Gastrocnemius medialis (tissue), 4 donors: ENCODE measurements around the gene CHRNE. TPM values are rescaled to one million over a fixed set of nuclear protein-coding genes. Genes with fewer than 3 reads are reported as not detected.
A peak's percentile ranks its signal among the peaks of the same experiment; 100 is the strongest.

Experiments
- ATAC-seq, 2 donors: fragments of 150-250 bp; one replicate each; pipeline ENCODE4 v1.9.1; 2016
- DNase-seq, 2 donors: peaks; one replicate each; pipeline ENCODE4 v3.0.0-alpha.2; 2019
- H3K27ac ChIP-seq, 4 donors: fragments of 200-600 bp; sonication (generic); 1 replicate in 1 of 4; 2 replicates in 3 of 4; pipeline ENCODE4 v1.5.1; 2016 to 2018; ENCODE audit warnings: mild to moderate bottlenecking in 2 of 4, moderate library complexity in 1 of 4
- H3K27me3 ChIP-seq, 3 donors: fragments of 200-600 bp; sonication (generic) in 2 of 3; 1 replicate in 1 of 3; 2 replicates in 2 of 3; pipeline versions ENCODE4 v1.5.1 to v1.6.0; 2016 to 2019; ENCODE audit warnings: mild to moderate bottlenecking in 1 of 3, moderate library complexity in 1 of 3
- H3K36me3 ChIP-seq, 2 donors: fragments of 200-600 bp; sonication (generic) in 1 of 2; one replicate each; pipeline ENCODE4 v1.5.1; 2017 to 2018
- H3K4me1 ChIP-seq, 2 donors: fragments of 200-600 bp; sonication (generic) in 1 of 2; one replicate each; pipeline ENCODE4 v1.5.1; 2016 to 2017; ENCODE audit warnings: mild to moderate bottlenecking in 2 of 2
- H3K4me3 ChIP-seq, 4 donors: fragments of 200-600 bp; sonication (generic) in 3 of 4; 1 replicate in 1 of 4; 2 replicates in 3 of 4; pipeline ENCODE4 v1.5.1; 2016 to 2019; ENCODE audit warnings: mild to moderate bottlenecking in 2 of 4
- H3K9me3 ChIP-seq, 3 donors: fragments of 200-600 bp; sonication (generic) in 2 of 3; 1 replicate in 1 of 3; 2 replicates in 2 of 3; pipeline ENCODE4 v1.5.1; 2016 to 2019
- POLR2A ChIP-seq, 2 donors: fragments of 450-650 bp; IDR thresholded peaks; one replicate each; pipeline ENCODE4 v1.6.1; 2017; ENCODE audit warnings: antibody characterized with exemption in 2 of 2, mild to moderate bottlenecking in 2 of 2, moderate library complexity in 2 of 2
- in situ Hi-C, 4 donors: fragments of 200-750 bp; cut with MboI; loops; one replicate each; pipeline versions ENCODE4 v1.15.0 to v1.8.0; 2017; ENCODE audit warnings: low sequenced_read_pairs in 4 of 4
- intact Hi-C: fragments of 100-400 bp; cut with DNase I; formaldehyde crosslinking; loops from one replicate; pipeline ENCODE4 v1.15.1; 2023; ENCODE audit warnings: low total_unique reads
- total RNA-seq, 4 donors: library from RNA; depleted of rRNA; stranded (reverse); fragments of >200 nt; gene quantifications; one replicate each; pipeline versions ENCODE4 v1.1.0 to v1.2.3, GENCODE V29; 2016
- TF ChIP-seq, protein P1 (sequence below), 5 experiments: fragments of 450-650 bp in 3 of 5; fragments of 200-600 bp in 2 of 5; sonication (generic) in 2 of 5; IDR thresholded peaks in 4 of 5; conservative IDR thresholded peaks in 1 of 5; 1 replicate in 4 of 5; 2 replicates in 1 of 5; pipeline ENCODE4 v1.5.1; 2016 to 2019; ENCODE audit warnings: antibody characterized with exemption in 5 of 5, mild to moderate bottlenecking in 3 of 5, moderate library complexity in 3 of 5

The CHRNE gene
- total RNA-seq, 4 donors from 2014 or later, result 0.33 to 1.9 (median 0.52) TPM; not detected in 1

DNA sequence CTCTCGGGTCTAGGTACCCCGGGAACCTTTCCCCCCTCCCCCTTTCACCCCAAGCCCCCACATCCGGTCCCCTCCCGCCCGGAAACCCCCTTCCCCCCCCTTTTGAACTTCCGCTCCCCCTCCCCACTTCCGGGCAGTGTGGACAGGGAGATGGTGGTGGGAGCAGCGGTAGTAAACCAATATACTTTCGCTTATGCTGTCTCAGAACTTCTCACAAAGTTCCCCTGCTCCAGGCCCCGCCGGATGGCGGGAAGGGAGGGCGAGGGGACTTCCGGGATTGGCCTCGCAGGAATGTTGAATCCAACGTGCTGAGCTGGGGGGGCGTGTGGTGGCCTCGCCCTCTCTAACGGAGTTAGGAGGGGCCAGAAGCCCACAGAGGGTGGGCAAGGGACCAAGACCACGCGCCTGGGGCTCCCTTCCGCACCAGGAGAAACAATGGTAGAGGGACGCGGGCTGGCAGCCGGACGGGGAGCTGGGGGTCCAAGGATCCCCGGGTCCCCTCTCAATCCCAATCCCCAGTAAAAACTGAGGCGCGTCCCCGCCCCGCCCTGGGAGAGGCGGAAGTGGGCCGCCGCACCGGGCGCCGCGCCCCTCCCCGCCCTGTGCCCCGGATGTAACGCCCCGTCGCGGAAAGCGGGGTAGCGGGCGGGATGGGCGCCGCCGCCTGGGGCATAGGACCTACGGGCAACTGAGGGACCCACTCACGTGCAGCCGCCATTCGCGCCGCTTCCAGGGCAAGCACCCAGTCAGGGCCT is 44.7 kb upstream of the CHRNE start:
- H3K27ac ChIP-seq, result peak overlapping the region; percentile 96 to 100 (median 98)
- in situ Hi-C loops (no loop called here), intact Hi-C loops (loop anchor here (1.0 kb wide), 1 partner anchor 53 kb away; no protein-coding TSS in a partner anchor)
- no peaks in the 10 kb centered on the region for H3K9me3 ChIP-seq
- H3K4me3 ChIP-seq, result peak overlapping the region; percentile 85 to 99 (median 96)
- TF ChIP-seq, protein P1, sequence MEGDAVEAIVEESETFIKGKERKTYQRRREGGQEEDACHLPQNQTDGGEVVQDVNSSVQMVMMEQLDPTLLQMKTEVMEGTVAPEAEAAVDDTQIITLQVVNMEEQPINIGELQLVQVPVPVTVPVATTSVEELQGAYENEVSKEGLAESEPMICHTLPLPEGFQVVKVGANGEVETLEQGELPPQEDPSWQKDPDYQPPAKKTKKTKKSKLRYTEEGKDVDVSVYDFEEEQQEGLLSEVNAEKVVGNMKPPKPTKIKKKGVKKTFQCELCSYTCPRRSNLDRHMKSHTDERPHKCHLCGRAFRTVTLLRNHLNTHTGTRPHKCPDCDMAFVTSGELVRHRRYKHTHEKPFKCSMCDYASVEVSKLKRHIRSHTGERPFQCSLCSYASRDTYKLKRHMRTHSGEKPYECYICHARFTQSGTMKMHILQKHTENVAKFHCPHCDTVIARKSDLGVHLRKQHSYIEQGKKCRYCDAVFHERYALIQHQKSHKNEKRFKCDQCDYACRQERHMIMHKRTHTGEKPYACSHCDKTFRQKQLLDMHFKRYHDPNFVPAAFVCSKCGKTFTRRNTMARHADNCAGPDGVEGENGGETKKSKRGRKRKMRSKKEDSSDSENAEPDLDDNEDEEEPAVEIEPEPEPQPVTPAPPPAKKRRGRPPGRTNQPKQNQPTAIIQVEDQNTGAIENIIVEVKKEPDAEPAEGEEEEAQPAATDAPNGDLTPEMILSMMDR (IDR thresholded peaks at IDR 0.05 in 4 of 5, conservative IDR thresholded peaks at IDR 0.05 in 1 of 5), result no peak
- TF ChIP-seq POLR2A (IDR thresholded peaks at IDR 0.05), result no peak
- DNase-seq (peak; percentile 48 to 56), ATAC-seq (peak; percentile 5 to 18)
- H3K27me3 ChIP-seq, result no peaks in the 10 kb centered on the region
- peaks cover 45 to 51% of the 10 kb centered on the region in 2 donors for H3K4me1 ChIP-seq
- peaks cover 0 to 35% of the 10 kb centered on the region in 2 donors for H3K36me3 ChIP-seq

DNA sequence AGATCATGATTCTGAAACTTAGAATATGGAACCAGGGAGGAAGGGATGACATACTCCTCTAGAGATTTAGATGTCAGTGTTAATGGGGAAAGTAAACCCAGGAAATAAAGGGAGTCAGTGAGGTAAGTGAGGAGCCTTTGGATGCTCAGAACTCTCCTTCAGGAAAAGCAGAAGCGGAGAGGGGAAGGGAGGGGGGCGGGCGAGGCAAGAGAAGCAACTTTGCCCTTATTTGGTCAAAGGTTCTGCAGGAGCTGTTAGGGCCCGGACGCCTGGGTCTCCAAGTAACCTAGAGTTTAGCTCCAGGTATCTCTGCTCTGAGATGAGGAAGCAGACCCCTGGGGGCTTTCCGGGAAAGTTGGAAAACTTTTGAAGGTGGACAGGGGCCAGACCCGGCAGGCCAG is 44.1 kb upstream of the CHRNE start:
- intact Hi-C loops (no loop called here), in situ Hi-C loops (no loop called here)
- H3K4me1 ChIP-seq, result peaks cover 44 to 47% of the 10 kb centered on the region in 2 donors
- no peak for TF ChIP-seq POLR2A (IDR thresholded peaks at IDR 0.05)
- TF ChIP-seq, protein P1 (IDR thresholded peaks at IDR 0.05 in 4 of 5, conservative IDR thresholded peaks at IDR 0.05 in 1 of 5), result no peak
- DNase-seq (no peak), ATAC-seq (no peak)
- H3K4me3 ChIP-seq, result peak overlapping the region; percentile 85 to 99 (median 96)
- H3K27me3 ChIP-seq, result no peaks in the 10 kb centered on the region
- H3K36me3 ChIP-seq, result peaks cover 0 to 40% of the 10 kb centered on the region in 2 donors
- peak overlapping the region; percentile 96 to 100 (median 98) for H3K27ac ChIP-seq
- no peaks in the 10 kb centered on the region for H3K9me3 ChIP-seq

DNA sequence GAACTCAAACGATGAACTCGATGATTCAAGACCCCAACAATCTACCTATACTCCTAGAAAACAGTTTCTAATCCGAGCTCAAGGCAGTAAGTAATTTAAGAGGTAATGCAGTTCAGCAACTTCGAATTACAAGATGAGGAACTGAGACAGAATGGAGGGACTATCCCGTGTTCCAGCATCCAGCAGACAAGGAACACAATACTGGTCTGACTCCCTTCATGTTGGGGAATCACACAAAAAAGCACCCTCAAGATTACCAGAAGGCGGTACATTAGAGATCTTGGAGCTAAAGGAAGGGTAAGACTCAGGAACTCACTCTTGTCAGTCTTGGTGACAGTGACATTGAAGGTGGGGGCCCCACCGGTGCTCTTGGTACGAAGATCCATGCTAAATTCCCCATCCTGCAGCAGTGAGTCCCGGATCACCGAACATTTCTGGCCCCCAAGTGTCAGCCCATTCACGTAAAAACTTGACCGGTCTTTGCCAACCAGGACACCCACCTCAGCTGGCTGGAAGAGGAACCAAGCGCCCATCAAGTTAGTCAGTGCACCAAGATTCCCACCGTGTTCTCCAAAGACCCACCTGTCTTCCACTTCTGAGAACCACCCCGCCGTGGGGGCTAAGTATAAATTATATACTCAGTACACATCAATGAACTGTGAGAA is 43.5 kb upstream of the CHRNE start:
- peaks cover 0 to 40% of the 10 kb centered on the region in 2 donors for H3K36me3 ChIP-seq

GRCh38 chr17:4945944-4946280 is 43.0 kb upstream of the CHRNE start:
- Histone ChIP-seq H3K27ac (peak overlapping the region; percentile 96 to 100 (median 98)), H3K9me3 (no peaks in the 10 kb centered on the region), H3K4me1 (peaks cover 45 to 46% of the 10 kb centered on the region in 2 donors), H3K4me3 (peak overlapping the region in 3 of 4 donors; percentile 6 to 99 (median 96)), H3K36me3 (peaks cover 0 to 40% of the 10 kb centered on the region in 2 donors), H3K27me3 (no peaks in the 10 kb centered on the region)
- DNase-seq, result no peak
- ATAC-seq, result no peak
- intact Hi-C loops (no loop called here), in situ Hi-C loops (no loop called here)
- TF ChIP-seq POLR2A (IDR thresholded peaks at IDR 0.05), result no peak
- TF ChIP-seq, protein P1 (IDR thresholded peaks at IDR 0.05 in 4 of 5, conservative IDR thresholded peaks at IDR 0.05 in 1 of 5), result no peak

More for the DNA sequence above, 43.5 kb upstream of the CHRNE start:
- Histone ChIP-seq H3K4me3 (peak overlapping the region; percentile 85 to 99 (median 96)), H3K9me3 (no peaks in the 10 kb centered on the region), H3K4me1 (peaks cover 45 to 46% of the 10 kb centered on the region in 2 donors), H3K27ac (peak overlapping the region; percentile 96 to 100 (median 98)), H3K27me3 (no peaks in the 10 kb centered on the region)
- TF ChIP-seq, protein P1 (IDR thresholded peaks at IDR 0.05 in 4 of 5, conservative IDR thresholded peaks at IDR 0.05 in 1 of 5), result no peak
- TF ChIP-seq POLR2A (IDR thresholded peaks at IDR 0.05), result no peak
- DNase-seq (no peak), ATAC-seq (no peak)
- intact Hi-C loops (no loop called here), in situ Hi-C loops (no loop called here)
